Hematopoietic multipotent progenitor cell treated with erythropoietin and hydrocortisone succinate and interleukin-3 and kit ligand, for 17 days (in vitro differentiated cells): Measurements from ENCODE around the gene MR1.

Experiments
- DNase-seq: peaks from one replicate; pipeline ENCODE4 v3.0.0-alpha.2; 2015; ENCODE audit warnings: low spot score

MR1 gene

GRCh38 chr1:181064011-181064623 is 30.3 kb downstream of the MR1 start:
- DNase-seq: no peak

GRCh38 chr1:181064702-181065101 is 30.9 kb downstream of the MR1 start:
- DNase-seq: no peak

- no peak for DNase-seq
Measured at GRCh38 chr1:181073638-181074037, 39.9 kb downstream of the MR1 start.

GRCh38 chr1:181075766-181076350 is 42.1 kb downstream of the MR1 start:
- no peak for DNase-seq

GRCh38 chr1:181076852-181077251 is 43.1 kb downstream of the MR1 start:
- no peak for DNase-seq

- DNase-seq: no peak
Measured at GRCh38 chr1:181077576-181078242, 43.9 kb downstream of the MR1 start.

- DNase-seq: no peak
Measured at GRCh38 chr1:181079382-181079781, 45.6 kb downstream of the MR1 start.

- no peak for DNase-seq
Measured at GRCh38 chr1:181079920-181080319, 46.1 kb downstream of the MR1 start.

- no peak for DNase-seq
Measured at GRCh38 chr1:181080556-181080955, 46.8 kb downstream of the MR1 start.

GRCh38 chr1:181081395-181081794 is 47.6 kb downstream of the MR1 start:
- DNase-seq: no peak

GRCh38 chr1:181083842-181084605 is 50.2 kb downstream of the MR1 start:
- DNase-seq: peak; percentile 79

- DNase-seq: no peak
Measured at GRCh38 chr1:181084606-181084969, 50.8 kb downstream of the MR1 start.

GRCh38 chr1:181086091-181086490 is 52.3 kb downstream of the MR1 start:
- no peak for DNase-seq

- DNase-seq: no peak
Measured at GRCh38 chr1:181086926-181087325, 53.1 kb downstream of the MR1 start.

- DNase-seq: peak; percentile 67
Measured at GRCh38 chr1:181087400-181087901, 53.7 kb downstream of the MR1 start.

- peak; percentile 97 for DNase-seq
Measured at GRCh38 chr1:181088079-181089016, 54.6 kb downstream of the MR1 start, which contains the start of gene IER5. TSS of gene IER5 (plus strand) at chr1:181088700. CDS start at chr1:181088903, 203 bp downstream.

GRCh38 chr1:181089017-181089675 is 55.4 kb downstream of the MR1 start:
- no peak for DNase-seq

- DNase-seq: peak; percentile 90
Measured at GRCh38 chr1:181089676-181090544, 56.1 kb downstream of the MR1 start.

- DNase-seq: peak; percentile 70
Measured at GRCh38 chr1:181090641-181091126, 56.9 kb downstream of the MR1 start.
